Lung (tissue), 12 donors: Measurements from ENCODE around the gene CTNNBL1. TPM values are rescaled to one million over a fixed set of nuclear protein-coding genes. Genes with fewer than 3 reads are reported as not detected.

Experiments used
- ATAC-seq: fragments of 200-7000 bp; cut with Tn5 transposase; one replicate; pipeline ENCODE4 v1.9.1; 2020; ENCODE audit warnings: moderate number of reproducible peaks; ENCODE audit not compliant: insufficient read depth, low FRiP score
- DNase-seq, 3 donors: peaks; one replicate each; pipeline ENCODE4 v3.0.0-alpha.2; 2013 to 2017
- H3K27ac ChIP-seq, 2 donors: one replicate each; pipeline ENCODE4 v1.5.1; 2013; ENCODE audit warnings: mild to moderate bottlenecking in 2 of 2, moderate library complexity in 2 of 2, control low read depth in 1 of 2, inconsistent platforms in 1 of 2, low read depth in 1 of 2, low read length in 1 of 2
- H3K27me3 ChIP-seq, 3 donors: one replicate each; pipeline ENCODE4 v1.5.1; 2013; ENCODE audit warnings: low read length in 2 of 3; ENCODE audit not compliant: control insufficient read depth in 3 of 3, insufficient read depth in 3 of 3
- H3K36me3 ChIP-seq, 4 donors: one replicate each; pipeline ENCODE4 v1.5.1; 2013; ENCODE audit warnings: low read length in 4 of 4, mild to moderate bottlenecking in 1 of 4, moderate library complexity in 1 of 4; ENCODE audit not compliant: control insufficient read depth in 4 of 4, insufficient read depth in 4 of 4
- H3K4me1 ChIP-seq, 5 donors: one replicate each; pipeline ENCODE4 v1.5.1; 2013; ENCODE audit warnings: low read length in 5 of 5, mild to moderate bottlenecking in 2 of 5, moderate library complexity in 1 of 5; ENCODE audit not compliant: control insufficient read depth in 5 of 5, insufficient read depth in 5 of 5
- H3K4me3 ChIP-seq: one replicate; pipeline ENCODE4 v1.5.1; 2013; ENCODE audit warnings: mild to moderate bottlenecking, control low read depth, moderate library complexity
- H3K9ac ChIP-seq, 2 donors: one replicate each; pipeline ENCODE4 v1.5.1; 2013; ENCODE audit warnings: low read length in 2 of 2, control low read depth in 1 of 2; ENCODE audit not compliant: insufficient read depth in 1 of 2
- H3K9me3 ChIP-seq, 4 donors: one replicate each; pipeline ENCODE4 v1.5.1; 2013; ENCODE audit warnings: low read length in 3 of 4, mild to moderate bottlenecking in 1 of 4, moderate library complexity in 1 of 4; ENCODE audit not compliant: control insufficient read depth in 4 of 4, insufficient read depth in 3 of 4
- WGBS, 2 donors: extraction: QIAGEN DNeasy Blood & Tissue Kit; methylation state at CpG; one replicate each; pipeline ENCODE4 v1.1.7; 2013; 5-methylcytosine and 5-hydroxymethylcytosine counted together
- polyA plus RNA-seq, 2 donors: library from polyadenylated mRNA; stranded (reverse); fragments of 200-250 nt; gene quantifications; one replicate each; pipeline ENCODE4 v1.2.1, GENCODE V29; 2013
- total RNA-seq, 2 donors: library from RNA; depleted of rRNA in 1 of 2; stranded (reverse); fragments of >200 nt in 1 of 2; gene quantifications; one replicate each; pipeline ENCODE4 v1.2.1, GENCODE V29; 2014 to 2021
- TF ChIP-seq, protein P1 (sequence below): IDR thresholded peaks from 2 replicates; pipeline ENCODE4 v1.5.1; 2012; ENCODE audit warnings: mild to moderate bottlenecking; ENCODE audit errors: control extremely low read depth, extremely low read depth
- donor health status: control.
- donor health status: control.
- donor health status: Bipolar disorder and iron deficiency.
- donor health status: healthy.
- donor health status: DM: yes; HTN: yes; CAD: no.

Gene CTNNBL1
- total and polyA plus RNA-seq, 4 donors, result 38.9 to 53.1 (median 49.2) TPM

DNA sequence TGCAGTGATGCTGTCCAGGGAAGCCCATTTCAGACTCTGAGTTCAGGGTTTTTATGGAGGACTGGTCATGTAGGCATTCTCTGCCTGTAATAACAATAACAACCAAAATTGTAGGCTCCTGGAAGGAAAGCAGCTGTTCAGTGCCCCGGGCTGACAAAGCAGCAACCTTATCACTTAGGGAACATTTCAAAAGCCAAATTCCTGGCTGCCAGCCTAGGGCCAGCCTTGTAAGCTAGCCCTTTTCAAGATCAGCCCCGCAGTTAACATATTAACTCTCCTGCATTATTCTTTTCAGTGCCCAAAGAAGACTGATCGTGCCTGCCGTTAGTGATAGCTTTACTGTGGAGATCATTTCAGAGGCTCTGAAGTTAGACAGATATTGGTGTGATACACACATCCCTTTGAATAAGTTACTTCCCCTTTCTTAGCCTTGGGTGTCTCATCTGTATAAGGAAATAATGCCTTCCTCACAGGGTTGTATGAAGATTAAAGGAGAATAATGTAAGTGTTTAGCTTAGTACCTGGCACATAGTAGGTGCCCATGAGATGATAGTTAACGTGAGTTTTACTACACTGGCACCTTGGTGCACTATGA lies 44.1 kb downstream of the CTNNBL1 start:
- Histone ChIP-seq H3K4me1 (peaks cover 0 to 7% (median 6%) of the 10 kb centered on the region in 5 donors), H3K4me3 (no peak overlapping the region), H3K27me3 (no peaks in the 10 kb centered on the region), H3K27ac (no peak overlapping the region), H3K9me3 (peaks cover 0 to 4% (median 0%) of the 10 kb centered on the region in 4 donors), H3K9ac (no peak overlapping the region), H3K36me3 (peaks cover 16 to 21% (median 18%) of the 10 kb centered on the region in 4 donors)
- no peak for ATAC-seq
- no peak for DNase-seq
- TF ChIP-seq, protein P1, sequence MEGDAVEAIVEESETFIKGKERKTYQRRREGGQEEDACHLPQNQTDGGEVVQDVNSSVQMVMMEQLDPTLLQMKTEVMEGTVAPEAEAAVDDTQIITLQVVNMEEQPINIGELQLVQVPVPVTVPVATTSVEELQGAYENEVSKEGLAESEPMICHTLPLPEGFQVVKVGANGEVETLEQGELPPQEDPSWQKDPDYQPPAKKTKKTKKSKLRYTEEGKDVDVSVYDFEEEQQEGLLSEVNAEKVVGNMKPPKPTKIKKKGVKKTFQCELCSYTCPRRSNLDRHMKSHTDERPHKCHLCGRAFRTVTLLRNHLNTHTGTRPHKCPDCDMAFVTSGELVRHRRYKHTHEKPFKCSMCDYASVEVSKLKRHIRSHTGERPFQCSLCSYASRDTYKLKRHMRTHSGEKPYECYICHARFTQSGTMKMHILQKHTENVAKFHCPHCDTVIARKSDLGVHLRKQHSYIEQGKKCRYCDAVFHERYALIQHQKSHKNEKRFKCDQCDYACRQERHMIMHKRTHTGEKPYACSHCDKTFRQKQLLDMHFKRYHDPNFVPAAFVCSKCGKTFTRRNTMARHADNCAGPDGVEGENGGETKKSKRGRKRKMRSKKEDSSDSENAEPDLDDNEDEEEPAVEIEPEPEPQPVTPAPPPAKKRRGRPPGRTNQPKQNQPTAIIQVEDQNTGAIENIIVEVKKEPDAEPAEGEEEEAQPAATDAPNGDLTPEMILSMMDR, result no peak
- WGBS, 2 donors, result 96 to 98% methylated on average over 5 of the region's 5 CpGs

DNA sequence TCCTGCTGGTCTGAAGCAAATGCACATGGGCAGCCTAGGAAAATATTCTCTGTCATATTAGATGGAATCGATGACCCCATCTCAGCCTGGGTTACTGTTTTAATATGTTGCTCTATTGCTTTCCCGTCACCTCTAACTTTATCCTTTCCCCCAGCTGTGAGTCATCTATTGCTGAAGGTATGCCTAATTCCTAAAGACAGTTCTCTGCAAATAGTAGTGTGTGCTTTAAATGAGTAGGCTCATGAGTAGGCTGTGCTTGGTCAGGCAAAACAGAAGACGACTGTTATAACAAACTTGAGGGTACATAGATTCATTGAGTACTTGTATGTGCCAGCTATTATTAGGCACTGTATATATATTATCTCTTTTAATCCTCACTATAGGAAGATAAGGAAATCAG lies 47.2 kb downstream of the CTNNBL1 start:
- TF ChIP-seq, protein P1, result no peak
- 87 to 92% methylated on average over 3 of the region's 3 CpGs for WGBS, 2 donors

DNA sequence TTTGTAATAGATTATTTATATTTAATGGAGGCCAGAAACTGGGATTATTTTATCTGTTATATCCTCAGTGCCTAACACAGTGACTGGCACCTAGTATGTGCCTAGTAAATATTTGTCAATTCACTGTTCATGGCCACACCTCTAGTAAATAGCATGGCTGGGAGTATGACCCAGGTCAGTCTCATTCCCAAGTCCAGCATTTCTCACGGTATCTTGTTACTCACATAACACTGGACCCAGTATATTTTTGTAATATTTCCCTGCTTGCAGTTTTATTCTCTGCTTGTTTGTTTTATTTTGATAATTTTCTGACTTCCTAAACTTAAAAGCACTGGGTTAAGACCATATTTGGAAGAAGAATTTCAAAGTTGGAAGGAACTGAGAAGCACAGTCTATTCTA lies 47.7 kb downstream of the CTNNBL1 start:
- H3K4me1 ChIP-seq, result peaks cover 0 to 7% (median 0%) of the 10 kb centered on the region in 5 donors
- H3K9me3 ChIP-seq, result peaks cover 0 to 4% (median 0%) of the 10 kb centered on the region in 4 donors
- WGBS, 2 donors, result 75 to 90% methylated on average over 1 of the region's 1 CpG
- DNase-seq (peak in 1 of 3 donors; percentile 11), ATAC-seq (no peak)
- no peaks in the 10 kb centered on the region for H3K27me3 ChIP-seq
- no peak overlapping the region for H3K4me3 ChIP-seq
- no peak overlapping the region for H3K9ac ChIP-seq
- peaks cover 16 to 25% (median 16%) of the 10 kb centered on the region in 4 donors for H3K36me3 ChIP-seq
- TF ChIP-seq, protein P1, result no peak
- no peak overlapping the region for H3K27ac ChIP-seq

More for the DNA sequence above, 47.2 kb downstream of the CTNNBL1 start:
- Histone ChIP-seq H3K27me3 (no peaks in the 10 kb centered on the region), H3K4me3 (no peak overlapping the region), H3K9me3 (peaks cover 0 to 4% (median 0%) of the 10 kb centered on the region in 4 donors), H3K27ac (no peak overlapping the region), H3K4me1 (peaks cover 0 to 7% (median 0%) of the 10 kb centered on the region in 5 donors), H3K9ac (no peak overlapping the region), H3K36me3 (peaks cover 15 to 21% (median 16%) of the 10 kb centered on the region in 4 donors)
- DNase-seq (no peak), ATAC-seq (no peak)
